Common myeloid progenitor, CD34-positive (primary cell): ENCODE results near the gene SPG21.

Experiments
- CTCF ChIA-PET: fragments of 350-600 bp; sonication (Branson Sonifier 250); formaldehyde crosslinking; loops from one replicate; lab custom pipeline; 2021; ENCODE audit warnings: antibody characterized with exemption; lab: Charles Lee
- POLR2A ChIA-PET: fragments of 350-600 bp; sonication (Branson Sonifier 250); formaldehyde crosslinking; loops from one replicate; lab custom pipeline; 2021; ENCODE audit warnings: antibody characterized with exemption; lab: Charles Lee
- DNase-seq, 3 donors: peaks; one replicate each; pipeline versions ENCODE4 v3.0.0 to v3.0.0-alpha.2; 2013
- H3K27ac ChIP-seq, 2 experiments: 1 replicate in 1 of 2; 2 replicates in 1 of 2; pipeline ENCODE4 v1.7.0; 2013; ENCODE audit warnings: inconsistent platforms in 2 of 2, low read length in 2 of 2, mild to moderate bottlenecking in 2 of 2, low read depth in 1 of 2, moderate library complexity in 1 of 2; ENCODE audit not compliant: severe bottlenecking in 2 of 2, insufficient read depth in 1 of 2, poor library complexity in 1 of 2
- H3K27me3 ChIP-seq, 5 experiments: replicated peaks in 2 of 5; 1 replicate in 3 of 5; 2 replicates in 2 of 5; pipeline versions ENCODE4 v1.6.1 to v1.7.0; 2013; ENCODE audit warnings: low read length in 4 of 5, mild to moderate bottlenecking in 2 of 5, moderate library complexity in 2 of 5, inconsistent platforms in 1 of 5; ENCODE audit not compliant: insufficient read depth in 5 of 5, control insufficient read depth in 4 of 5
- H3K36me3 ChIP-seq, 4 experiments: 1 replicate in 2 of 4; 2 replicates in 2 of 4; pipeline versions ENCODE4 v1.6.1 to v1.7.0; 2013; ENCODE audit warnings: low read length in 3 of 4, control low read depth in 1 of 4, mild to moderate bottlenecking in 1 of 4; ENCODE audit not compliant: control insufficient read depth in 4 of 4, insufficient read depth in 4 of 4
- H3K4me1 ChIP-seq, 4 experiments: 1 replicate in 3 of 4; 2 replicates in 1 of 4; pipeline versions ENCODE4 v1.6.1 to v1.7.1; 2013; ENCODE audit warnings: low read length in 3 of 4, mild to moderate bottlenecking in 3 of 4, control low read depth in 1 of 4, inconsistent platforms in 1 of 4, moderate library complexity in 1 of 4; ENCODE audit not compliant: control insufficient read depth in 4 of 4, insufficient read depth in 4 of 4; ENCODE audit errors: control extremely low read depth in 1 of 4
- H3K4me3 ChIP-seq, 7 experiments: 1 replicate in 4 of 7; 2 replicates in 3 of 7; pipeline versions ENCODE4 v1.5.1 to v1.7.0; 2013; ENCODE audit warnings: mild to moderate bottlenecking in 7 of 7, low read length in 6 of 7, moderate library complexity in 6 of 7, inconsistent platforms in 2 of 7, low read depth in 2 of 7, control low read depth in 1 of 7; ENCODE audit not compliant: insufficient read depth in 4 of 7, control insufficient read depth in 1 of 7; ENCODE audit errors: extremely low read depth in 1 of 7
- H3K9me3 ChIP-seq, 5 experiments: 1 replicate in 4 of 5; 2 replicates in 1 of 5; pipeline versions ENCODE4 v1.6.1 to v1.7.1; 2013; ENCODE audit warnings: low read length in 4 of 5, mild to moderate bottlenecking in 2 of 5, inconsistent platforms in 1 of 5, low read depth in 1 of 5, moderate library complexity in 1 of 5; ENCODE audit not compliant: control insufficient read depth in 4 of 5, insufficient read depth in 2 of 5; ENCODE audit errors: control extremely low read depth in 1 of 5
- WGBS: methylation state at CpG from one replicate; pipeline ENCODE4 v1.1.5; 2013; ENCODE audit not compliant: insufficient coverage; 5-methylcytosine and 5-hydroxymethylcytosine counted together

SPG21 gene

DNA sequence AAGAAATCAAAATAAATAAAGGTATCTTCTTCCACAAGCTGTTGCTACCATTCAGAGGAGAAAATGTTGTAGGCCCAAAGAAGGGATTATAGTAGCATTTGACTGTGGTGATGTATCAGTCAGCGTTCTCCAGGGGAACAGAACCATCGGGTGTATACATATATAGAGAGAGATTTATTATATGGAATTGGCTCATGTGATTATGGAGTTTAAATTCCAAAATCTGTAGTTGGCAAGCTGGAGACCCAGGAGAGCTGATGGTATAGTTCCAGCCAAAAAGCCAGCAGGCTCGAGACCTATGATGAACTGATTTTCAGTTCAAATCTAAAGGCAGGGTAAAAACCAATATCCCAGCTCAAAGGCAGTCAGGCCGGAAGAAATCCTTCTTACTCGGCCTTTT is 7.4 kb upstream of the SPG21 start:
- Histone ChIP-seq H3K27me3 (no peaks in the 10 kb centered on the region), H3K4me3 (no peak overlapping the region), H3K9me3 (no peaks in the 10 kb centered on the region), H3K36me3 (peaks cover 0 to 3% (median 0%) of the 10 kb centered on the region in 4 experiments), H3K27ac (no peak overlapping the region), H3K4me1 (peaks cover 0 to 3% (median 0%) of the 10 kb centered on the region in 4 experiments)
- WGBS: 100% methylated on average over 4 of the region's 5 CpGs
- no peak for DNase-seq
- CTCF ChIA-PET: interaction anchor here (0.8 to 3.3 kb wide), 3 partner anchors 12 to 56 kb away, joined by 3 to 16 read pairs (median 4); no protein-coding TSS in a partner anchor
- POLR2A ChIA-PET: interaction anchor here (1.0 kb wide), 1 partner anchor 18 kb away, joined by 3 read pairs; no protein-coding TSS in a partner anchor

DNA sequence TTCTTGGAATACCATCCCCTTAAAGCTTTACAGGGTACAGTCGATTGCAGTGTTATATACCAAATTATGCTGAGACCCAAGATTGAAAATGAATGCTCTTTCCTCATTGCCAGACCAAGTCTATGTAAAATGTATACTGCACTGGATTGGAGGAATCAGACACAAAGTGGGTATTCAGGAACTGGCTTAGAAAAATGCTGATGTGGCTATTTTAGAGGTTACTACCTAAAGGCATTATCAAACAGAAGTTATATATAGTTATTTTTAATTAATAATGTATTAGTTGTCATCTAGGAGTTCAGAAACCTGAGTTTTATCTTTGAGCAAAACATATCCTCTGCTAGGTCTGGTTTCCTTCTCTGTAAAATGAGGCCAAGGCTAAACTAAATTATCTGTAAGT is 3.6 kb upstream of the SPG21 start:
- no peak overlapping the region for H3K27ac ChIP-seq
- no peaks in the 10 kb centered on the region for H3K9me3 ChIP-seq
- peaks cover 3 to 21% (median 8%) of the 10 kb centered on the region in 4 experiments for H3K4me1 ChIP-seq
- ChIA-PET POLR2A (no interaction called here), CTCF (interaction anchor here (3.5 kb wide), 1 partner anchor 16 kb away, joined by 14 read pairs; no protein-coding TSS in a partner anchor)
- no peaks in the 10 kb centered on the region for H3K27me3 ChIP-seq
- DNase-seq: no peak
- H3K4me3 ChIP-seq: peak overlapping the region in 1 of 7 experiments; percentile 34
- no peaks in the 10 kb centered on the region for H3K36me3 ChIP-seq
- WGBS: 33% methylated on average over 1 of the region's 1 CpG

DNA sequence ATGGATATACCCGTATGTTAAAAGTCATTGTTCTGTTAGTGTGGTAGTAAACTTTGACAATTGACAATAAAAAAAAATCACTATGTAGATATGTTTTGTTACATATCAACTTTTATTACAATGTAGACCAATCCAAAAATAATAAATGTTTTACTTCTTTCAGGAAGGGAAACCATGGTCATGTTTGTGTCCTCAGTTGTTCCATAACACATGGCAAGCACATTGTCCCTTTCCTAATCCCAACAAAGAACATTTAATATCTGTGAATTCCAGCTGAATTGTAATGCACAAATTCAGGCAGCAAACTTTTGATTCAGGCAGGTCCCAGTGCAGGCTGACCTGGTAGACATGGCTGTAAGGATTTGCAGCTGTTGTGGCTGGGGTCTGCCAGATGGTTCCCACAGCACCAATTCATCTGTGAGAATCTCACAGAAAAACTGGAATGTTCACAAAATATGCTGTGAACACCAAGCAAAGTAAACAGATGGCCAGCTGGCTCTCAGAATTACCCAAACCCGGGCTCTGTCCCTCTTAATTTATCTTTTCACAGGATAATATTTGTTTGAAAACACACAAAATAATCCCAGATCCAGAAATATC is 1.9 kb upstream of the SPG21 start:
- Histone ChIP-seq H3K27me3 (no peaks in the 10 kb centered on the region), H3K9me3 (no peaks in the 10 kb centered on the region), H3K27ac (no peak overlapping the region), H3K4me1 (peaks cover 5 to 28% (median 15%) of the 10 kb centered on the region in 4 experiments), H3K4me3 (no peak overlapping the region), H3K36me3 (peaks cover 0 to 9% (median 2%) of the 10 kb centered on the region in 4 experiments)
- no CpG with 5 or more reads among the region's 2 CpGs for WGBS
- ChIA-PET POLR2A (no interaction called here), CTCF (interaction anchor here (0.8 to 1.0 kb wide), 2 partner anchors 17 to 302 kb away, joined by 3 read pairs; no protein-coding TSS in a partner anchor)
- DNase-seq: no peak

DNA sequence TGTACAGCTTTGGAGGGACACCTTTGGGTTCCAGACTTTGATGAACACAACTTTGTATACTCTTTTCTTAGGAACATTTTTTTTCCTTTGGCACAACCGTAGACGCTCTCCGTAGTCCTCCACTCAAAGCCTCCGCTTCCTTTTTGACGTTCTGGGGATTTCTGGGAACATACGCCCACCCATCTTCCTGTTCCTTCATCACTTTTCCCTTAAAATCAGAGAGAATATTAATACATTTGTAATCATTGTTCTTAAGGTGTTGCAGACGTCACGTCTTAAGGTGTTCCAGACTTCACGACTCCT is 405 bp upstream of the SPG21 start:
- Histone ChIP-seq H3K27ac (peak overlapping the region; percentile 87 to 93), H3K9me3 (no peaks in the 10 kb centered on the region), H3K27me3 (no peaks in the 10 kb centered on the region), H3K4me1 (peaks cover 9 to 35% (median 23%) of the 10 kb centered on the region in 4 experiments), H3K4me3 (peak overlapping the region; percentile 63 to 95 (median 90)), H3K36me3 (peaks cover 0 to 9% (median 2%) of the 10 kb centered on the region in 4 experiments)
- DNase-seq: no peak
- WGBS: no CpG with 5 or more reads among the region's 9 CpGs
- ChIA-PET CTCF (interaction anchor here (1.7 kb wide), 1 partner anchor 11 kb away, joined by 5 read pairs; no protein-coding TSS in a partner anchor), POLR2A (interaction anchor here (0.9 kb wide), 1 partner anchor 15 kb away, joined by 3 read pairs; no protein-coding TSS in a partner anchor)

DNA sequence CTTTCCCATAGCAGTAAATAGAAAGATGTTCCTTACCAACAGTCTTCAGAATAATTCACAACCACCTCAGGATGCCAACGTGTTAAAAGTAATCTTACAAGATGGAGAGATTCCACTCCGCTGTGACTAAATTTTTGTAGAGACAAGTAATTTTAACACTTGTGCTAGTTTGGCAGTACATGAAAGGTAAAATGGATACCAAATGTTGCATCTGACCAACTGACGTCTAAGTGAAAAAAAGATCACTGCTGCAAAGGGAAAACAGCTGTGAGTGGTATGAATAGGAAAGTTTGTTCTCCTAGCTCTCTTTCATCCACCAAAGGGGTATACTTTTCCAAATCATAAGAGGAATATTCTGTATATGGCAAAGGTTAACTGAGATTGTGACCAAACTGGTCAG is 2.6 kb downstream of the SPG21 start:
- H3K4me3 ChIP-seq: no peak overlapping the region
- H3K4me1 ChIP-seq: peaks cover 16 to 45% (median 36%) of the 10 kb centered on the region in 4 experiments
- ChIA-PET CTCF (interaction anchor here (2.6 kb wide), 1 partner anchor 22 kb away, joined by 12 read pairs; no protein-coding TSS in a partner anchor), POLR2A (interaction anchor here (0.6 kb wide), 1 partner anchor 143 kb away, joined by 3 read pairs; no protein-coding TSS in a partner anchor)
- no peak overlapping the region for H3K27ac ChIP-seq
- DNase-seq: no peak
- H3K36me3 ChIP-seq: peaks cover 5 to 14% (median 8%) of the 10 kb centered on the region in 4 experiments
- WGBS: 77% methylated on average over 1 of the region's 3 CpGs
- H3K9me3 ChIP-seq: no peaks in the 10 kb centered on the region
- no peaks in the 10 kb centered on the region for H3K27me3 ChIP-seq

GRCh38 chr15:64985366-64986033 is 4.2 kb downstream of the SPG21 start:
- ChIA-PET CTCF (interaction anchor here (1.1 to 2.6 kb wide), 5 partner anchors 9 to 49 kb away, joined by 3 to 12 read pairs (median 3); no protein-coding TSS in a partner anchor), POLR2A (interaction anchor here (1.4 kb wide), 1 partner anchor 24 kb away, joined by 3 read pairs; no protein-coding TSS in a partner anchor)
- H3K9me3 ChIP-seq: no peaks in the 10 kb centered on the region
- H3K4me1 ChIP-seq: peaks cover 16 to 44% (median 36%) of the 10 kb centered on the region in 4 experiments
- peak overlapping the region in 1 of 2 experiments; percentile 63 for H3K27ac ChIP-seq
- H3K27me3 ChIP-seq: no peaks in the 10 kb centered on the region
- peak overlapping the region in 3 of 7 experiments; percentile 6 to 55 (median 41) for H3K4me3 ChIP-seq
- peak in 2 of 3 donors; percentile 40 to 46 for DNase-seq
- WGBS: 10% methylated on average over 6 of the region's 9 CpGs
- peaks cover 8 to 23% (median 16%) of the 10 kb centered on the region in 4 experiments for H3K36me3 ChIP-seq
